ENCODE results near the gene WDFY4. TPM values are rescaled to one million over a fixed set of nuclear protein-coding genes. Genes with fewer than 3 reads are reported as not detected.

Gene WDFY4
- total and polyA plus RNA-seq, 9 of the 15 experiments (the other 6 are each of a cell fraction or from before 2014, with no cell fraction given): 0.01 to 0.02 (median 0.01) TPM; not detected in 6

GRCh38 chr10:48804740-48805182, 120.1 kb downstream of the WDFY4 start:
- intact Hi-C loops (cut with micrococcal nuclease) (no loop called here), in situ Hi-C loops (cut with MboI) (no loop called here)
- FAIRE-seq (no peak), DNase-seq (ENCODE audit: extremely low read depth in 1 of 4, low spot score in 3 of 4) (peak in 1 of 4 experiments; percentile 25), ATAC-seq (peak; percentile 55; the same call in 2 of the 3 replicates)
- no peak overlapping the region for H3K27ac ChIP-seq (ENCODE audit: extremely low read depth, low read depth, low read length)
- H3K36me3 ChIP-seq (ENCODE audit: control insufficient read depth, insufficient read depth, low read length): no peaks in the 10 kb centered on the region
- H4K20me1 ChIP-seq (replicated peaks; ENCODE audit: control insufficient read depth, insufficient read depth, low read length): no peaks in the 10 kb centered on the region
- H3K4me3 ChIP-seq: no peak overlapping the region
- CTCF ChIA-PET (ENCODE audit: low intra/inter-chr PET ratio): interaction anchor here (0.6 kb wide), 1 partner anchor 197 kb away, joined by 4 read pairs; no protein-coding TSS in a partner anchor
- H3K79me2 ChIP-seq (ENCODE audit: control insufficient read depth, insufficient read depth, low read length): no peaks in the 10 kb centered on the region
- POLR2A ChIA-PET: interaction anchor here (0.7 kb wide), 1 partner anchor 159 kb away, joined by 4 read pairs; no protein-coding TSS in a partner anchor
- no peak overlapping the region for H3K9ac ChIP-seq (ENCODE audit: insufficient read depth in 1 of 2, low read depth in 2 of 2, low read length in 2 of 2)
- WGBS (ENCODE audit: insufficient coverage, low coverage, missing lambda C conversion rate): 2% methylated on average over 7 of the region's 7 CpGs
- no peak overlapping the region for H2AFZ ChIP-seq (ENCODE audit: low read depth, low read length)
- H3K9me1 ChIP-seq (ENCODE audit: control insufficient read depth, insufficient read depth, low read length): no peaks in the 10 kb centered on the region
- BruUV-seq (replicated peaks): no TSS peak
- H3K4me2 ChIP-seq (ENCODE audit: insufficient read depth, low read length): no peak overlapping the region
- H3K4me1 ChIP-seq (replicated peaks in 1 of 2; ENCODE audit: control insufficient read depth in 2 of 2, insufficient read depth in 2 of 2, low read length in 2 of 2): no peaks in the 10 kb centered on the region; a peak in 1 of 5 replicates
- peaks cover 0 to 13% of the 10 kb centered on the region in 2 experiments; a peak in 4 of 5 replicates for H3K27me3 ChIP-seq (ENCODE audit: control insufficient read depth in 2 of 2, insufficient read depth in 2 of 2, low read length in 2 of 2)
- H3K9me3 ChIP-seq (replicated peaks; ENCODE audit: control insufficient read depth, insufficient read depth, low read depth, low read length): no peaks in the 10 kb centered on the region
- TF ChIP-seq LCOR (CRISPR knock-in tag; IDR thresholded peaks at IDR 0.05) (no peak), ZNF583 (CRISPR knock-in tag; IDR thresholded peaks at IDR 0.05) (0 out of 2 replicates have a peak, but pooled peaks have one; percentile 28), CREBBP (IDR thresholded peaks at IDR 0.05; ENCODE audit: low read depth, low read length) (no peak), CREM (IDR thresholded peaks at IDR 0.05; ENCODE audit: low read depth) (no peak), CBFB (CRISPR knock-in tag; IDR thresholded peaks at IDR 0.05) (no peak), MXD1 (CRISPR knock-in tag; IDR thresholded peaks at IDR 0.05; ENCODE audit: borderline replicate concordance, poor library complexity, severe bottlenecking) (no peak), ZFP1 (CRISPR knock-in tag; IDR thresholded peaks at IDR 0.05) (peak; percentile 29; the same call in 1 of the 2 replicates), ZNF449 (CRISPR knock-in tag; IDR thresholded peaks at IDR 0.05) (0 out of 2 replicates have a peak, but pooled peaks have one; percentile 20), ELF1 (tag; IDR thresholded peaks at IDR 0.05) (no peak), MCM3 (IDR thresholded peaks at IDR 0.05) (no peak), GABPA (tag; conservative IDR thresholded peaks at IDR 0.05; ENCODE audit: low read depth) (0 out of 2 replicates have a peak, but pooled peaks have one; percentile 18), SMAD4 (CRISPR knock-in tag; conservative IDR thresholded peaks at IDR 0.05) (peak; percentile 61; the same call in 1 of the 2 replicates), MAZ (CRISPR knock-in tag; conservative IDR thresholded peaks at IDR 0.05 in 1 of 2, IDR thresholded peaks at IDR 0.05 in 1 of 2) (peak in 1 of 2 experiments; percentile 55; a peak in 2 of 4 replicates)
- TF ChIP-seq, protein P1, sequence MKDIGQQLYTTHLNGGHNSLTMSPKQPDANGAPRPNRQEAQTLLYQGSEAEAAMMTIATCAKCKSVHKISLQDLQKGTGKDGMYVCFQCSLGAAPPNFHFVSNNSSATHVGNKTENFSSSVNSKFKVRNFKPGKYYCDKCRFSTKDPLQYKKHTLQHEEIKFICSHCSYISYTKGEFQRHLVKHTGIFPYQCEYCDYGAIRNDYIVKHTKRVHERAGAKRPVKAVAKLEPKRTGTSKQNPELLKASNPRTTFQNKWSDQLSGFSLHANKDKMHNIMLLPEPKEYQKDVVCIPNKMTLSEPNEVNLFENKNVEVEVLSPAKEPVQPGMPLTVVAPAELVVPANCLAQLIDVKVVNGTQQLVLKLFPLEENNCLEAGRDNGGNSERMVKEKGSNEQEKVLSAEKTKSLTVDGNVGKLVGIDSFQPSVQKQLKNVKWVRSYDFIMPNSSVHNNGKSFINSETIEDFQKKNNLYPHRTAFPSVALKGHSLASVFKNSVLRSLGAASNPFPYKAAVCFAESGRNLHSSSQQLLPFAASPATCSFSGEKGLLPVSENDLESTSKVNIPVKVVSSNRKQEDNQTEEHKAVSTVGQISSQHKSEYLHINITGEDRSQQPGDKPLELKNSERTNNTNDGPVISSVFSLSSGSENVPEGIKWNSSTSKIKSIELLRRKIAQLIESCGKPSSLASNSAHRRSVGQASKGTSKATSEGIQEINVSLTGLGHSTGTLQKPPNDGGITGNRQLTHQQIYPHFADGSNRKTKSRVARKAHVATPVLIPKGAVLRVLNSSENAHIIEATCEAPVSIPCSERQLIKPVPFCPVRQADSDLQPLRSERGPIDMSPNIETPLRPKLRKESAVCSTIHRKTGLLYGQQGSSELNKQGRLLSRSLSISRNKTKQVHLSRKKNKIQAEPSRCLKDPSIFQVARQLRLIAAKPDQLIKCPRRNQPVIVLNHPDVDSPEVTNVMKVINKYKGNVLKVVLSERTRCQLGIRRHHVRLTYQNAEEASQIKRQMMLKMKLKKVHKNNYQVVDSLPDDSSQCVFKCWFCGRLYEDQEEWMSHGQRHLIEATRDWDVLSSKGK (CRISPR knock-in tag; IDR thresholded peaks at IDR 0.05): no peak
- TF ChIP-seq, protein P2, sequence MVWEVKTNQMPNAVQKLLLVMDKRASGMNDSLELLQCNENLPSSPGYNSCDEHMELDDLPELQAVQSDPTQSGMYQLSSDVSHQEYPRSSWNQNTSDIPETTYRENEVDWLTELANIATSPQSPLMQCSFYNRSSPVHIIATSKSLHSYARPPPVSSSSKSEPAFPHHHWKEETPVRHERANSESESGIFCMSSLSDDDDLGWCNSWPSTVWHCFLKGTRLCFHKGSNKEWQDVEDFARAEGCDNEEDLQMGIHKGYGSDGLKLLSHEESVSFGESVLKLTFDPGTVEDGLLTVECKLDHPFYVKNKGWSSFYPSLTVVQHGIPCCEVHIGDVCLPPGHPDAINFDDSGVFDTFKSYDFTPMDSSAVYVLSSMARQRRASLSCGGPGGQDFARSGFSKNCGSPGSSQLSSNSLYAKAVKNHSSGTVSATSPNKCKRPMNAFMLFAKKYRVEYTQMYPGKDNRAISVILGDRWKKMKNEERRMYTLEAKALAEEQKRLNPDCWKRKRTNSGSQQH (CRISPR knock-in tag; IDR thresholded peaks at IDR 0.05): 0 out of 2 replicates have a peak, but pooled peaks have one; percentile 31
